GM19372 (cell line): ENCODE data around the gene SRR.

ENCODE experiments used
- ATAC-seq: cut with Tn5 transposase; IDR thresholded peaks from one replicate; pipeline ENCODE4 v1.9.1; 2021; ENCODE audit warnings: mild to moderate bottlenecking, low read depth, moderate library complexity; ENCODE audit not compliant: unreplicated experiment

SRR gene

GRCh38 chr17:2368359-2368758 lies 64.6 kb downstream of the SRR start:
- no peak for ATAC-seq

GRCh38 chr17:2369039-2369438 lies 65.3 kb downstream of the SRR start:
- ATAC-seq: no peak

- no peak for ATAC-seq
Measured at GRCh38 chr17:2369551-2370210, 65.9 kb downstream of the SRR start.

GRCh38 chr17:2370211-2370589 lies 66.5 kb downstream of the SRR start:
- no peak for ATAC-seq

- ATAC-seq: no peak
Measured at GRCh38 chr17:2371183-2372130, 67.7 kb downstream of the SRR start.

GRCh38 chr17:2372180-2372579 lies 68.4 kb downstream of the SRR start:
- no peak for ATAC-seq

- ATAC-seq: no peak
Measured at GRCh38 chr17:2372681-2373080, 68.9 kb downstream of the SRR start.

- no peak for ATAC-seq
Measured at GRCh38 chr17:2373179-2373578, 69.4 kb downstream of the SRR start.
